ENCODE measurements around the gene ABCA13.
A peak's percentile ranks its signal among the peaks of the same experiment; 100 is the strongest.

ABCA13 gene

GRCh38 chr7:48148311-48148710, 22.9 kb upstream of the ABCA13 start:
- FAIRE-seq (no peak), DNase-seq (ENCODE audit: insufficient read length) (no peak)
- no peak for TF ChIP-seq POLR2A (IDR thresholded peaks at IDR 0.05; ENCODE audit: low read depth, low read length)
- no peak for TF ChIP-seq POLR2AphosphoS5 (IDR thresholded peaks at IDR 0.05; ENCODE audit: low read depth, low read length)
- TF ChIP-seq TAF1 (IDR thresholded peaks at IDR 0.05; ENCODE audit: borderline replicate concordance, low read depth, low read length): no peak

GRCh38 chr7:48149058-48149457, 22.2 kb upstream of the ABCA13 start:
- DNase-seq (ENCODE audit: insufficient read length) (no peak), FAIRE-seq (no peak)

GRCh38 chr7:48150086-48150485, 21.2 kb upstream of the ABCA13 start:
- DNase-seq (ENCODE audit: insufficient read length) (no peak), FAIRE-seq (no peak)
- TF ChIP-seq TAF1 (IDR thresholded peaks at IDR 0.05; ENCODE audit: borderline replicate concordance, low read depth, low read length): no peak
- TF ChIP-seq POLR2AphosphoS5 (IDR thresholded peaks at IDR 0.05; ENCODE audit: low read depth, low read length): no peak
- no peak for TF ChIP-seq POLR2A (IDR thresholded peaks at IDR 0.05; ENCODE audit: low read depth, low read length)

More at GRCh38 chr7:48149058-48149457, 22.2 kb upstream of the ABCA13 start:
- no peak for TF ChIP-seq POLR2A (IDR thresholded peaks at IDR 0.05; ENCODE audit: low read depth, low read length)
- TF ChIP-seq TAF1 (IDR thresholded peaks at IDR 0.05; ENCODE audit: borderline replicate concordance, low read depth, low read length): no peak
- TF ChIP-seq POLR2AphosphoS5 (IDR thresholded peaks at IDR 0.05; ENCODE audit: low read depth, low read length): no peak

- FAIRE-seq (peak; percentile 44), DNase-seq (ENCODE audit: insufficient read length) (no peak)
- TF ChIP-seq POLR2A (IDR thresholded peaks at IDR 0.05; ENCODE audit: low read depth, low read length) (no peak), POLR2AphosphoS5 (IDR thresholded peaks at IDR 0.05; ENCODE audit: low read depth, low read length) (no peak), TAF1 (IDR thresholded peaks at IDR 0.05; ENCODE audit: borderline replicate concordance, low read depth, low read length) (no peak)
Observed at GRCh38 chr7:48154792-48155413, 16.4 kb upstream of the ABCA13 start.

GRCh38 chr7:48158404-48158803, 12.9 kb upstream of the ABCA13 start:
- no peak for DNase-seq (ENCODE audit: insufficient read length)
- no peak for FAIRE-seq
- TF ChIP-seq POLR2AphosphoS5 (IDR thresholded peaks at IDR 0.05; ENCODE audit: low read depth, low read length): no peak
- no peak for TF ChIP-seq POLR2A (IDR thresholded peaks at IDR 0.05; ENCODE audit: low read depth, low read length)
- no peak for TF ChIP-seq TAF1 (IDR thresholded peaks at IDR 0.05; ENCODE audit: borderline replicate concordance, low read depth, low read length)

GRCh38 chr7:48161407-48162125, 9.7 kb upstream of the ABCA13 start:
- FAIRE-seq: peak; percentile 61
- TF ChIP-seq POLR2A (IDR thresholded peaks at IDR 0.05; ENCODE audit: low read depth, low read length) (no peak), POLR2AphosphoS5 (IDR thresholded peaks at IDR 0.05; ENCODE audit: low read depth, low read length) (no peak), TAF1 (IDR thresholded peaks at IDR 0.05; ENCODE audit: borderline replicate concordance, low read depth, low read length) (no peak)
- no peak for DNase-seq (ENCODE audit: insufficient read length)

- FAIRE-seq: no peak
- TF ChIP-seq TAF1 (IDR thresholded peaks at IDR 0.05; ENCODE audit: borderline replicate concordance, low read depth, low read length): no peak
- TF ChIP-seq POLR2AphosphoS5 (IDR thresholded peaks at IDR 0.05; ENCODE audit: low read depth, low read length): no peak
- no peak for TF ChIP-seq POLR2A (IDR thresholded peaks at IDR 0.05; ENCODE audit: low read depth, low read length)
- DNase-seq (ENCODE audit: insufficient read length): no peak
Observed at GRCh38 chr7:48165157-48165556, 6.1 kb upstream of the ABCA13 start.

GRCh38 chr7:48168159-48168558, 3.1 kb upstream of the ABCA13 start:
- TF ChIP-seq TAF1 (IDR thresholded peaks at IDR 0.05; ENCODE audit: borderline replicate concordance, low read depth, low read length): no peak
- no peak for TF ChIP-seq POLR2A (IDR thresholded peaks at IDR 0.05; ENCODE audit: low read depth, low read length)
- TF ChIP-seq POLR2AphosphoS5 (IDR thresholded peaks at IDR 0.05; ENCODE audit: low read depth, low read length): no peak
- FAIRE-seq: no peak
- no peak for DNase-seq (ENCODE audit: insufficient read length)

DNA sequence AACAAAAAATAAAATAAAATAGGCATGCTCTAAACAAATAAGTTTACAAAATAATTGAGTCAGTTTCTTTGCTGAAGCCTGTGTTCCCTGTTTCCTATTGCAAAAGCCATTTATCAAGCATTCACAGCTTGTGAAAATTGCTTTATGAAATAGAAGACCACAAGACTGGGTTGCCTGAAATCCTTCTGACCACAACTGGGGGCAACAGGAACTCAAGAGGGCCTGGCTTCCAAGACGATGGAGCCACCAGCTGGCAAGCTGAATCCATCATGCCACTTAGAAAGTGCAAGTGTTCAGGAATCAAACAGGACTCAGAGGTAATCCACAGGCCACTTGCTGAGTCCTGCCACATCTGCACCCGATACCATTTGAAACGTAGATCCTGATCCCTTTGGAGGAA, 752 bp upstream of the ABCA13 start:
- TF ChIP-seq POLR2AphosphoS5 (IDR thresholded peaks at IDR 0.05; ENCODE audit: low read depth, low read length): no peak
- TF ChIP-seq POLR2A (IDR thresholded peaks at IDR 0.05; ENCODE audit: low read depth, low read length): no peak
- no peak for TF ChIP-seq TAF1 (IDR thresholded peaks at IDR 0.05; ENCODE audit: borderline replicate concordance, low read depth, low read length)
- FAIRE-seq (no peak), DNase-seq (ENCODE audit: insufficient read length) (no peak)

- DNase-seq (ENCODE audit: insufficient read length) (no peak), FAIRE-seq (no peak)
- TF ChIP-seq POLR2A (IDR thresholded peaks at IDR 0.05; ENCODE audit: low read depth, low read length) (no peak), POLR2AphosphoS5 (IDR thresholded peaks at IDR 0.05; ENCODE audit: low read depth, low read length) (no peak), TAF1 (IDR thresholded peaks at IDR 0.05; ENCODE audit: borderline replicate concordance, low read depth, low read length) (no peak)
Observed at GRCh38 chr7:48173313-48173712, 2.1 kb downstream of the ABCA13 start.

DNA sequence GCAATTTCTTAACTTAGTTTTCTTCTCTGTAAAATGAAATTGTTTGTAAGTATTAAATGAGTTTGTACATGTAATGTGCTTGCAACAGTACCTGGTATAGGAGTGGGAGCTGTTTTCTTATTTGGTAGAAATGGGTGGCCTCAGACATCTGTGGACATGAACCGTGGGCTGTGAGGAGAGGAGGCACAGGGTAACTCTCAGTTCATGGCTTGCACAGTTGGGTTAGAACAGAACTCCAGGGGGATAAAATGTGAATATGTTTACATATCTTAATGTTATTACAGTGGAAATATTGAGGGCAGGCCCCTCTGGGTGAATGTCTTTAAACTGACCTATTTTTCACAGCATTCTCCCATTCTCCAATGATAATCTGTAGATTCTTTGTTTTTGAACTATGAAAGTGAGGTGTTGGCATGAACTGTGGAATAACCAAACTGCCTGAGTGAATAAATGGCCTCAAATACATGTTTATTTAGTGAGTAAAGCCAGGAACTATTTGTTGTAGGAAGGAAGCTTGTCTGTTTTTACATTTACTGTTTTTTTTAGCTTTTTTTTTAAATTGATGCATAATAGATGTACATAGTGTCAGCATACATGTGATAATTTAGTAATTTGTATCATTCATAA, 2.6 kb downstream of the ABCA13 start:
- TF ChIP-seq POLR2AphosphoS5 (IDR thresholded peaks at IDR 0.05; ENCODE audit: low read depth, low read length) (no peak), TAF1 (IDR thresholded peaks at IDR 0.05; ENCODE audit: borderline replicate concordance, low read depth, low read length) (no peak), POLR2A (IDR thresholded peaks at IDR 0.05; ENCODE audit: low read depth, low read length) (no peak)
- FAIRE-seq (no peak), DNase-seq (ENCODE audit: insufficient read length) (no peak)

All from GM12892 (cell line).